CD14-positive monocyte (primary cell): ENCODE data around the gene FBXO11. TPM values are rescaled to one million over a fixed set of nuclear protein-coding genes. Genes with fewer than 3 reads are reported as not detected.

ENCODE experiments used
- DNase-seq, 3 donors: peaks; one replicate each; pipeline ENCODE4 v3.0.0-alpha.2; 2011 to 2022
- H2AFZ ChIP-seq: 2 replicates; pipeline ENCODE4 v1.6.0; 2012; ENCODE audit warnings: mild to moderate bottlenecking, low read depth, low read length, inconsistent platforms; ENCODE audit not compliant: insufficient read depth, poor library complexity, severe bottlenecking
- H3K27ac ChIP-seq, 2 donors: 1 replicate in 1 of 2; 2 replicates in 1 of 2; pipeline ENCODE4 v1.5.1; 2012 to 2013; ENCODE audit warnings: low read length in 2 of 2, control low read depth in 1 of 2, inconsistent platforms in 1 of 2, low read depth in 1 of 2, mild to moderate bottlenecking in 1 of 2
- H3K27me3 ChIP-seq, 2 donors: one replicate each; pipeline versions ENCODE4 v1.6.0 to v1.6.1; 2011 to 2013; ENCODE audit warnings: low read length in 2 of 2; ENCODE audit not compliant: control insufficient read depth in 2 of 2, insufficient read depth in 2 of 2
- H3K36me3 ChIP-seq, 2 donors: replicated peaks in 1 of 2; 1 replicate in 1 of 2; 2 replicates in 1 of 2; pipeline versions ENCODE4 v1.5.1 to v1.6.1; 2012 to 2013; ENCODE audit warnings: low read length in 2 of 2, control low read depth in 1 of 2, inconsistent platforms in 1 of 2, mild to moderate bottlenecking in 1 of 2; ENCODE audit not compliant: insufficient read depth in 2 of 2, control insufficient read depth in 1 of 2
- H3K4me1 ChIP-seq, 2 donors: 1 replicate in 1 of 2; 2 replicates in 1 of 2; pipeline versions ENCODE4 v1.5.1 to v1.6.1; 2012 to 2013; ENCODE audit warnings: low read length in 2 of 2, control low read depth in 1 of 2, inconsistent platforms in 1 of 2, mild to moderate bottlenecking in 1 of 2, moderate library complexity in 1 of 2; ENCODE audit not compliant: insufficient read depth in 2 of 2, control insufficient read depth in 1 of 2
- H3K4me2 ChIP-seq: replicated peaks from 2 replicates; pipeline ENCODE3; 2012; ENCODE audit warnings: low read length, moderate library complexity, mild to moderate bottlenecking; ENCODE audit not compliant: poor library complexity, severe bottlenecking; ENCODE audit errors: extremely low read depth
- H3K4me3 ChIP-seq, 3 experiments: fragments of 200-600 bp in 1 of 3; sonication (generic) in 1 of 3; replicated peaks in 1 of 3; 1 replicate in 2 of 3; 2 replicates in 1 of 3; pipeline ENCODE4 v1.5.1; 2011 to 2013; ENCODE audit warnings: low read length in 3 of 3, mild to moderate bottlenecking in 3 of 3, control low read depth in 2 of 3, low read depth in 2 of 3, inconsistent platforms in 1 of 3, moderate library complexity in 1 of 3
- H3K79me2 ChIP-seq: 2 replicates; pipeline ENCODE4 v1.6.0; 2012; ENCODE audit warnings: mild to moderate bottlenecking, control low read depth, inconsistent platforms, low read length, moderate library complexity; ENCODE audit not compliant: insufficient read depth
- H3K9ac ChIP-seq: 2 replicates; pipeline ENCODE4 v1.6.0; 2017; ENCODE audit warnings: low read length, mild to moderate bottlenecking; ENCODE audit not compliant: insufficient read depth, poor library complexity, severe bottlenecking
- H3K9me3 ChIP-seq, 2 donors: replicated peaks in 1 of 2; 1 replicate in 1 of 2; 2 replicates in 1 of 2; pipeline versions ENCODE4 v1.5.1 to v1.6.1; 2012 to 2013; ENCODE audit warnings: low read length in 2 of 2, control low read depth in 1 of 2; ENCODE audit not compliant: control insufficient read depth in 1 of 2, insufficient read depth in 1 of 2
- H4K20me1 ChIP-seq: 2 replicates; pipeline ENCODE4 v1.6.0; 2012; ENCODE audit warnings: mild to moderate bottlenecking, low read length, control low read depth, moderate library complexity; ENCODE audit not compliant: insufficient read depth
- H3K27ac Mint-ChIP-seq, 7 donors: one replicate each; pipeline ENCODE4 v1.8.0; 2020; ENCODE audit warnings: mild to moderate bottlenecking in 7 of 7, mixed read lengths in 7 of 7, moderate library complexity in 6 of 7, inconsistent platforms in 2 of 7
- H3K27me3 Mint-ChIP-seq, 3 donors: one replicate each; pipeline ENCODE4 v1.8.0; 2021 to 2022; ENCODE audit warnings: low read depth in 3 of 3, mild to moderate bottlenecking in 3 of 3, mixed read lengths in 3 of 3, moderate library complexity in 3 of 3, inconsistent platforms in 1 of 3
- H3K36me3 Mint-ChIP-seq, 2 donors: one replicate each; pipeline ENCODE4 v1.8.0; 2020; ENCODE audit warnings: mixed read lengths in 2 of 2, inconsistent platforms in 1 of 2, mild to moderate bottlenecking in 1 of 2
- H3K4me1 Mint-ChIP-seq: one replicate; pipeline ENCODE4 v1.8.0; 2020; ENCODE audit warnings: mild to moderate bottlenecking, mixed read lengths
- H3K4me3 Mint-ChIP-seq, 2 donors: one replicate each; pipeline ENCODE4 v1.8.0; 2020; ENCODE audit warnings: mild to moderate bottlenecking in 2 of 2, mixed read lengths in 2 of 2, moderate library complexity in 1 of 2
- H3K9me3 Mint-ChIP-seq, 7 donors: one replicate each; pipeline ENCODE4 v1.8.0; 2020 to 2022; ENCODE audit warnings: mixed read lengths in 7 of 7, mild to moderate bottlenecking in 6 of 7, moderate library complexity in 6 of 7, inconsistent platforms in 2 of 7
- CTCF ChIP-seq: fragments of 200-600 bp; IDR thresholded peaks from one replicate; pipeline ENCODE4 v1.8.0; 2022; ENCODE audit warnings: antibody characterized with exemption, mild to moderate bottlenecking
- WGBS: methylation state at CpG from one replicate; pipeline ENCODE4 v1.1.5; 2013; ENCODE audit warnings: missing lambda C conversion rate; ENCODE audit not compliant: insufficient coverage; 5-methylcytosine and 5-hydroxymethylcytosine counted together
- intact Hi-C, 2 donors: fragments of 100-400 bp; cut with micrococcal nuclease; formaldehyde crosslinking; loops; one replicate each; pipeline versions ENCODE4 v1.15.0 to v1.15.1; 2023
- polyA plus RNA-seq, 3 donors: library from polyadenylated mRNA; depleted of rRNA in 1 of 3; unstranded in 2 of 3; stranded (reverse) in 1 of 3; fragments of 300-500 nt in 2 of 3; fragments of >200 nt in 1 of 3; fragmentation: Illumina TruSeq in 2 of 3; gene quantifications; 1 replicate in 2 of 3; 2 replicates in 1 of 3; pipeline ENCODE4 v1.2.3, GENCODE V29; 2012 to 2021

Gene FBXO11
- polyA plus RNA-seq, 3 donors, result 2.2 to 51.3 (median 4.6) TPM

- H3K4me2 ChIP-seq, result peak overlapping the region; percentile 44
- H3K27ac ChIP-seq, result peak overlapping the region; percentile 31 to 81
- Mint-ChIP-seq H3K9me3 (no peaks in the 10 kb centered on the region), H3K4me1 (peaks cover 68% of the 10 kb centered on the region), H3K27me3 (no peaks in the 10 kb centered on the region), H3K4me3 (peak overlapping the region; percentile 25 to 67), H3K27ac (peak overlapping the region; percentile 75 to 93 (median 86)), H3K36me3 (peaks cover 9 to 14% of the 10 kb centered on the region in 2 donors)
- no peak overlapping the region for H2AFZ ChIP-seq
- peak overlapping the region in 1 of 3 experiments; percentile 38 for H3K4me3 ChIP-seq
- H3K9ac ChIP-seq, result no peak overlapping the region
- DNase-seq, result peak; percentile 18 to 39 (median 39)
- H3K36me3 ChIP-seq, result peaks cover 0 to 8% of the 10 kb centered on the region in 2 donors
- TF ChIP-seq CTCF, result no peak
- no peaks in the 10 kb centered on the region for H3K27me3 ChIP-seq
- peaks cover 100% of the 10 kb centered on the region for H3K79me2 ChIP-seq
- H4K20me1 ChIP-seq, result peaks cover 90% of the 10 kb centered on the region
- intact Hi-C loops, result no loop called here
- 32% methylated on average over 4 of the region's 5 CpGs for WGBS
- peaks cover 33 to 46% of the 10 kb centered on the region in 2 donors for H3K4me1 ChIP-seq
- no peaks in the 10 kb centered on the region for H3K9me3 ChIP-seq
Observed at GRCh38 chr2:47896450-47896968, 9.8 kb downstream of the FBXO11 start.

- Mint-ChIP-seq H3K9me3 (peaks cover 0 to 3% (median 0%) of the 10 kb centered on the region in 7 donors), H3K4me1 (peaks cover 59% of the 10 kb centered on the region), H3K4me3 (no peak overlapping the region), H3K27ac (no peak overlapping the region), H3K27me3 (no peaks in the 10 kb centered on the region), H3K36me3 (peaks cover 9 to 16% of the 10 kb centered on the region in 2 donors)
- Histone ChIP-seq H3K9ac (no peak overlapping the region), H2AFZ (no peak overlapping the region), H3K27ac (no peak overlapping the region), H3K27me3 (no peaks in the 10 kb centered on the region), H3K4me2 (no peak overlapping the region), H3K36me3 (peaks cover 0 to 17% of the 10 kb centered on the region in 2 donors), H4K20me1 (peaks cover 100% of the 10 kb centered on the region), H3K4me3 (no peak overlapping the region), H3K9me3 (no peaks in the 10 kb centered on the region), H3K4me1 (peaks cover 25 to 32% of the 10 kb centered on the region in 2 donors), H3K79me2 (peaks cover 100% of the 10 kb centered on the region)
- intact Hi-C loops, result no loop called here
- no peak for TF ChIP-seq CTCF
- WGBS, result no CpG with 5 or more reads among the region's 1 CpG
- DNase-seq, result no peak
Observed at GRCh38 chr2:47893771-47894170, 12.5 kb downstream of the FBXO11 start.
